Stimulated activated CD8-positive, alpha-beta memory T cell treated with anti-CD3 and anti-CD28 coated beads, Interleukin-7, amount 100 ng/mL, for 4 hours (primary cell): ENCODE data around the gene PTGR3.

Source experiments
- DNase-seq, 2 donors: peaks; one replicate each; pipeline ENCODE4 v3.0.0-alpha.2; 2020; ENCODE audit warnings: low read depth in 2 of 2

The PTGR3 gene, protein sequence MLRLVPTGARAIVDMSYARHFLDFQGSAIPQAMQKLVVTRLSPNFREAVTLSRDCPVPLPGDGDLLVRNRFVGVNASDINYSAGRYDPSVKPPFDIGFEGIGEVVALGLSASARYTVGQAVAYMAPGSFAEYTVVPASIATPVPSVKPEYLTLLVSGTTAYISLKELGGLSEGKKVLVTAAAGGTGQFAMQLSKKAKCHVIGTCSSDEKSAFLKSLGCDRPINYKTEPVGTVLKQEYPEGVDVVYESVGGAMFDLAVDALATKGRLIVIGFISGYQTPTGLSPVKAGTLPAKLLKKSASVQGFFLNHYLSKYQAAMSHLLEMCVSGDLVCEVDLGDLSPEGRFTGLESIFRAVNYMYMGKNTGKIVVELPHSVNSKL

DNA sequence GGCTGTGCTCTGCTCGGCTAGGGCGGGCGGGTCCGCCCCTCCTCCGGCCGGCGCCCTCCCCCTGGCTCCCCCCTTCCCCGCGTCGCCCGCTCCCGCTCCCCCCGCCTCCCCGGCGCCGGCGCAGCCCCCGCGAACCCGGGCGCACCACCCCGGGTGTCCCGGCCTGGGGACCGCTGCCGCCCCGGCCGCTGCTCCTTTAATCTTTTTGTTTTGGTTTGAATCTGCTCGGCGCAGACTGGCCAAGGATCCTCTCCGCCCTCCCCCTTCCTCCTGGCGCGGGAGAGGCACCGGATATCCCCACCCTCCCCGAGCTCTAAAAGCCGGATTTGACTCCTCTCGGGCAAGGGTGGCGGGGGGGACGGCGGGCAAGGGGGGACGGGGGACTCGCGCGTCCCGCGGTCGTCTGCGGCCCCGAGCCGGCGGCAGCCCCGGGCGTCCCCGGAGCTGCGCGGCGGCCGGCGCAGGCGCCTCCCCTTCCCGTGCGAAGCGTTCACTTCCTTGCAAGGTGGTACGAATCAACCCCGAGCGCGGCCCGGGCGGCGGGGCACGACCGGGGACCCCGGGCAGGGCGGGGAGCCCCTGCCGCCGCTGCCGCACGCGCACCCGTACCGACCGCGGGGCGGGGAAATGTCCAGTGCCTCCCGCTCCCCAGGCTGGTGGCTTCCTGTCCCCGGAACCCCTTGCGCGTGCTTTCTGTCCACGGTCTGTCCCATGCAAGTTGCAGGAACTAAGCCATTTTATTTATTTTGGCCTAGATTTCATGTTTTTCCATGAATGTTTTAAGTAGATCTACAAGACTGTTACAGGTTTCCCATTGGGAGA lies at the start of gene PTGR3:
TSS of gene PTGR3 (minus strand) at position 11 of the 822 bp plus-strand sequence. CDS start 81 bp downstream, outside the sequence.
- peak; percentile 46 to 63 for DNase-seq

DNA sequence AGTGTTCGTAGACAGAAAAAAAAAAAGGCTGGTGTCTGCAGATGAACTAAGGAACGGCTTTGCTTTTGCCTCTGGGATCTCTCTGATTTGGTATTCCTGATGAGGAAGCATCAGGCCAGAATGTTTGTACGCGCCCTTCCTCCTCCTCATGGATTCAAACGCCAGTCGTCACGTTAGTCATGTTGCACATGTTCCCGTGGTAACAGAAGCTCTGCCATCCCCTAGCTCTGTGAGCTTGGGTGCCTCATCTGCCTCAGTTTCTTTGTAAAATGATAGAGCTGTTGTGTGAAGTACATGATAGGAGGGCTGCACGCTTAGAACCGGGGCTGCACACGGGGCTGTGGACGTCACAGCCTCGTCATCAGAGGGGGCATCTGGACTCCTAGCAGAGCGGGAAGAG lies 48.7 kb upstream of the PTGR3 start:
- DNase-seq: no peak

DNA sequence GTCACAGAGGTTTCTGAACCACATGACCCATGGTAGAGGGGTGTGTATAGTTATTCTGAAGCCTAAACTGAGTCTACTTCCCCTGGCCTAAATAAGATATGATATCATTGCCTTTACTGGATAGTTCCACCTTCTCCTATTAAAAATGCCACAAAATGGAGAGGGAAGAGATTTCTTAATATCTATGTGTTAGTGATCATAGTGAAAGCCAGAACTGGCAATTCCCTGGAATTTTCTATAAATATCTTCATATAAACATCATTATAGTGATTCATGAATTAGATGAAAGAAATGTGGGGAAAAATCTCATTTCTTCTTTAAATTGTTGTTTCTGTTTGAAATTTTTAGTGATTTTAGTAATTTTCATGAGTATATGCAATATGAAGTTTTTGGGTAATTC lies 47.4 kb upstream of the PTGR3 start:
- no peak for DNase-seq

DNA sequence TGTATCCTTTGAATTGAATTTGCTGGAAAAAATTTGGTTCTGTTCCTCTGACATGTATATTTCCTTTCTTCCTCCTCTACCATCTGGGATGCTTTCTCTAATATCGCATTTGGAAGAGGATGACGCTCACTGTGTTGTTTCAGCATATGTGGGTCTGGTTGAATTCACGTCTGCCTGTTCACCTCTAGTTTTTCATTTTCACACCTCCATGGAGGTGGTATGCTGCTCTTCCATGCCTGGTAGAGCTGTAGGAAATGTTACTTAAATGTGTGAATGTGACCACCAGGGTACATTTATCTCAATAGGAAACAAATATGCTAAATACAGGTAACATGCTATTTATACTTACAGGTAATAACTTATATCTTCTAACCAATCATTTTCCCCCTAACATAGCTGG lies 46.2 kb upstream of the PTGR3 start:
- no peak for DNase-seq

DNA sequence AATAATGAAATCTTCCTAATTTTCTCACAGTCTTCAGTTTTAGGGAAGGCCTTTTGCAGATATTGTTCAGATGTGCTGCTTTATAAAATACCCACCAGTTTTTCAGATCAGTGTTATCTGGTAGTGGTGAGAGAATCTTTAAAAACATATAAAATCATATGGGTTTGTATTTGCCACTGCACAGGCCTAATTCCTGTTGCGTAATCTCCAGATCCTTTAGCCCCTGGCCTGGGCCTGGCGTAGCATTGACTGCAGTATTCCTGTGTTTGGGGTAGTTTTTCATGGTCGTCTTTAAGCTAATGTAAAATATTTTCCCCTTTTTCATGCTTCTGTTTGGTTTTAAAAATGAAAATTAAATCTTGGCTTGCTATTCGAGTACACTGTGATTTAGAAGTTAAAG lies 44.8 kb upstream of the PTGR3 start:
- no peak for DNase-seq

DNA sequence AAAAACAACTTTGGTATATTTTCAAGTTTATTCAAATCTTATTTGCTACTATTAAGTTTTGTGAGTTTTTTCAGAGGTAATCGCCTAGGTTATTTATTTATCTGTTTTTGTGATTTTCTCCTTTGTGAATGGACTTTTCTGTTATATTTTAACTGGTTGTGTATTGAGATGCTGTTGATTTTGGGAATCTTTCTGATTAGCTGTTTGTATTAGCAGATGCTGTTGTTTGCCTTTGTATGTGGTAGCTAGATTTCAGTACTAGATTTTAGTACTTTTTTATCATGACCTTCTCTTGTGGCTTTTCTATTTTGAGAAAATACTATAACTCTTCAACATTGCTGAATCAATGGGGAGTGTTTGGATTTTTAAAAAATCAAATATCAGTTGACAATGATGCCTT lies 44.1 kb upstream of the PTGR3 start:
- DNase-seq: no peak

DNA sequence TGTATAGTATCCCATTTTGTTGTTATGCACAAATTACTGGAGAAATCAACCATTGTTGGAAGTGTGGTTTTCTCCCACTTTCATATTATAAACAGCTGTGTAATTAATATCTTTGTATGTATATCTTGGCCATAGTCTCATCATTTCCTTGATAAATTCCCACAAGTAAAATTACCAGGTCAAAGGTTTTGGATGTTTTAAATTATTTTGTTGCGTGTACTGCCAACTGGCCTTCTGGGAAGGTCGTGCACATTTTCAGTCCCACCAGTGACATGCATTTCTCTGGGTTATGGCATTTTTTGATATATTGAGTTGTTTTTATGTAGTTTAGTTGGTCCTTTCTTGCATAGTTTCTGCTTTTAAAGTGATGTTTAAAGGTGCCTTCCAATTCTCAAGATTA lies 43.2 kb upstream of the PTGR3 start:
- DNase-seq: no peak

DNA sequence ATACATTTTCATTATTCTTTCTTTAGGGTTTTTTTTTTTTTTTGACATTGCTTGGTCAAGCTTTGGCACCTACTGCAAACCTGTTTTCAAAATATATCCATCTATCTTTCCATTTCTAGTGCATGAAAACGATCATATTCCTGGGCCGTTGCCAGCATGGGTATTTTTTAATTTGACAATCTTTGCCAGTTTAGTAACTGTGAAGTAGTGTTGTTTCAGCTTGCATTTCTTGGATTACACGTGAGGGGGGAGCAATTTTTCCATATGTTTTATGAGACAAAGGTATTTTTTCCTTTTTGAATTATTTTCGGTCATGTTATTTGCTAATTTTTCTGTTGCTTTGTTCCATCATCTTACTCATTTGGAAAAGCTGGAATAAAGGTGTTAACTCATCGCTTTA lies 42.5 kb upstream of the PTGR3 start:
- DNase-seq: no peak

DNA sequence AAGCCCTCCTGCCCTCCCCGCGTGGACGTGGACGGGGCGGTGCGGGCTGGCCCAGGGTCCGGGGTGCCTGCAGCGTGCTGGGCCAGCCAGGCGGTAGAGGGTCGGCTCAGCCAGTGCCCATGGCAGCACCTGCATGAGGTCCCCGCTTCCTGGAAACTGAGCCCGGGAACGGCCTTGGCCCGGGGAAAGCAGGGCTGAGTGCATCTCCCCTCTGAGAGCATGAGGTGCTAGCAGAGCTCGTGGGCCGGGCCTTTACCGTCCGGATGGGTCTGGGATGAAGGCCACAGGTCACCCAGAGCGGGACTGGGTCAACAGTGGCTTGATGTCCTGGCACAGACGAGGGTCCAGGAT lies 41.5 kb upstream of the PTGR3 start:
- DNase-seq: no peak

DNA sequence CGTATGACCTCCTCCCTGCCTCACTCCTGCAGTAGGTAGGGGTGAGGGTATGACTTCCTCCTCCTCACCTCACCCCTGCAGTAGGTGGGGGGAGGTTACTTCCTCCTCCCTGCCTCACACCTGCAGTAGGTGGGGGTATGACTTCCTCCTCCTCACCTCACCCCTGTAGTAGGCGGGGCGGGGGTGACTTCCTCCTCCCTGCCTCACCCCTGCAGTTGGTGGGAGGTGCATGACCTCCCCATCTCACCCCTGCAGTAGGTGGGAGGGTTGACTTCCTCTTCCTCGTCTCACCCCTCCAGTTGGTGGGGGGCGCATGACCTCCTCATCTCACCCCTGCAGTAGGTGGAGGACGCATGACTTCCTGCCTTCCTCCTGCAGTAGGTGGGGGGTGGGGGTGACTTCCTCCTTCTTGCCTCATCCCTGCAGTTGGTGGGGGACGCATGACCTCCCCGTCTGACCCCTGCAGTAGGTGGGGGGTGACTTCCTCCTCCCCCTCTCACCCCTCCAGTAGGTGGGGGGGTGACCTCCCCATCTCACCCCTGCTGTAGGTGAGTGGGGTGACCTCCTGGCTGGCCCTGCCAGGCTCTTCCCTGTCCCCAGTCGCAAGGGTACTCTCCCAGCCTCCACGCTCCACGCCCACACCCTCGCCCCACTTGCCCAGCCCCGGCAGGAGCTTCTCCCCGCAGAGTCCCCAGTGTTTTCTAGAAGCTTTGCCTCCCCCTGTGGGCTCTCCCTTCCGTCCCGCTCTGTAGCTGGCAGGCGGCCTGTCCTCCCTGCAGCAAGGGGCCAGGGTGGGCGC lies 40.9 kb upstream of the PTGR3 start:
- no peak for DNase-seq

DNA sequence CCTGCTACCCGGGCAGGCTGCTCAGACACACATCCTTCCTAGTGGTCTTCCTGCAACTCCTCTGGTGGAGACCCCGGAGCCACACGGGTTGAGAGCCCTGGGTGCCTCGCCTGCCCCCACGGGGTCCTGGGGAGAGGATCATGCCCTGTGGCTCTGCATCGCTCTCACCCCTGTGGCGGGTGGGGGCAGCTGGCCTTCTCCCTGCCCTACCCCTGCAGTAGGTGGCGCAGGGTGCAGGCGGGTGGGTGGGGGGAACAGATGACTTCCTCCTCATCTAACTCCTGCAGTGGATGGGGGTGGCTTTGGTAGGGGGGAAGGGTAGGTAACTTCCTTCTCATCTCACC lies 40.2 kb upstream of the PTGR3 start:
- no peak for DNase-seq

DNA sequence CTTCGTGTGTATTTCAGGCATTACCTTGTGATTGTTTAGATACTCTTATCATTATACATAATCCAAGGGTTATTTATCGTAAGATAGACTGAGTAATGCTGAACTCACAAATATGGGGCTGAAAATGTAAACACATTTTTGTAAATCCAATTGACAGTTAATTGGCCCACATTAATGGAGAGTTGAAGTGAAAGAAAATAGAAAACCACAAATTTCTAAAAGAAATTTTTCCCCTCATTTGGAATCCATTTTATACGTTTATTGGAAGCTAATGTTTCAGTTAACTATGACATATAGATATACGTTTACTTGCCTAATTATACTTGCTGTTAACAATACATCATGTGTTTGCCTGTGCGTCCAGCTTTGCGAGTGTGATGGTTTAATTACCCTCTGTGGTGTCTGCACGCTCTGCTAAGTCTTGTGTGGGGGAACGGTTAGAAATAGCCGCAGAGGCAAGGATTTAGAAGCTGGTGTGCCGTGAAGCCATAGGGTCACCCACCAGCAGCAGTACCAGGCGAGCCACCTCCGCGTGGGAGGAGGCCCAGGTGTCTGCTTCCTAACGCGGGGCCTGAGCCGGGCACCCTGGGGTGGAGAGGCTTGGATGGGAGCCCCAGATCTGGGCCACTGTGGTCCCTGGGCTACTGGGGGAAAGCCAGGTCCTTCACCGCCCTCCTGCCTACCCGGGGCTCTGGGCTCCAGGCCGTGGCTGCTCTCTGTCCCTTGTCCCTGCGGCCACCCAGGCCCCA lies 39.7 kb upstream of the PTGR3 start:
- no peak for DNase-seq

DNA sequence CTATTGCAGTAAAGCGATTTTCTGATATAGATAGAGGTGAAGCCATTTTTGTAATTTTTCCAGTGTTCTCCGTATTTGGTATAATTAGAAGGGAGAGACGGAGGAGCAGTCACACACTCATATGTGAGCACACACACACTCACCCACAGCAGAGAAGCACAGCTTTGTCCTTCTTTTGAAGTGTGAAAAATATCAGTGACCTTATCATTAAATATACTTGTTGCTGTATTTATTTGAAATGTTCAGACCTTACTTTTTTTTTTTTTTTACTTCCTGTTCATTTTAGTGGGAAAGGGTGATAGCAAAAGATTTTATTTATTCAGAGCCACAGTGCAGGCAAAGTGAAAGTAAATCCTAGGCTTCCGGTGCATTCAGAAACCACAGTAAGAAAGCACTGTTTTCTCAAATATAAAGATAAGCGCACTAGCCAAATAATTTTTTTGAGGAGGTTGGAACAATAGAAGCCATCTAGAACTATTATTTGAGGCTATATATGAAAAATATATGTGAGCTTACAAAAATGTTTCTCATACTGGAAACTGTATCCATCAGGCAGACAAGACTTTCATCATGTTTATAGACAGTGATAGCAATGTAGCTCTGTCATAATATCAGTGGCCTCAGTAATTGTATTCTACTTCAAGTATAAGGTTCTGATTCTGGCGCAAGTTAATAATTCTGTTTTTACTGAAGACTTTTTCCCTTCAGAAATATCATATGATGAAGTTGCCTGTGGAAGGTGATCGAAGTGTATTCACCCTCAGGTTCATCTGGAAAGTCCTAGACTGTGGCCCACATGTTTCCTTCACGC lies 38.9 kb upstream of the PTGR3 start:
- no peak for DNase-seq

DNA sequence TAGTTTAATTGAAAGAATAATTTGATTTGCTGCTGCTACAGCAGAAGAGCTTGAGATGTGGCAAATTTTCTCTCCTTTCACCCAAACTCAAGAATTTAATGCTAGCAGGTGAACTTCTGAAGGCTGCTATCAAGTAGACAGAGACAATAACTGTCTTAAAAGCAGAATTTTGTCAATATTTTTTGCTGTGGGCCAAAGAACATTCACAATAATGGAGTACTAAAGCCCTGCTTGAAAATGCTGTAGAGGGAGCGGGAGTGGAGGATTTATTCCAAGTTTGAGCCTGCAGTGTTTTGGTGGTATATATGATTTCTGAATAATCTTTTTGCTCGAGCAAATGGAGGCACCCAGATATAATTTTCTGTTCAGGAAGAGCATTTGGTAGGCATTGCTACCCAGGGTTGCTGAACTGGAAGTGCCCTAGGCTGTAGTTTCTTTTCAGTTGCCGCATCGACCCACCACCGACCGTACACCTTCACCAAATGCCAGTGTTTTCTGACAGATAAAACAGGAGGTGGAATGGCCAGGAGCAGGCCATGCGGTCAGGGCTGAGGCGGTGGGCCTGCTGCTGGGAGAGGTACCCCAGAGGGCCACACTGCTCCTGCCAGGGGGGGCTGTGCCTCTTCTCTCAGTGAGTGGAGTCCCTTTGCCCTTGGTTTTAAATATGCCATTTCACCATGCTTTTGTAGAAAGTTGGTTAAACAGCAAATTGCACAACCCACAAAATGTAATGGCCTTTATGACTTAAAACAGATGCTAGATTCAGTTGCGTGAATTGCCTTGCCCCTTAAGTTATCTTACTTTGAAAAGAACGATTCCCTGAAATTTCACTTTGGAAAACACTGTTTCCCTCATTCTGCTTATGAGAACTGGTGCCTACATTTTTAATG lies 38.0 kb upstream of the PTGR3 start:
- DNase-seq: no peak

DNA sequence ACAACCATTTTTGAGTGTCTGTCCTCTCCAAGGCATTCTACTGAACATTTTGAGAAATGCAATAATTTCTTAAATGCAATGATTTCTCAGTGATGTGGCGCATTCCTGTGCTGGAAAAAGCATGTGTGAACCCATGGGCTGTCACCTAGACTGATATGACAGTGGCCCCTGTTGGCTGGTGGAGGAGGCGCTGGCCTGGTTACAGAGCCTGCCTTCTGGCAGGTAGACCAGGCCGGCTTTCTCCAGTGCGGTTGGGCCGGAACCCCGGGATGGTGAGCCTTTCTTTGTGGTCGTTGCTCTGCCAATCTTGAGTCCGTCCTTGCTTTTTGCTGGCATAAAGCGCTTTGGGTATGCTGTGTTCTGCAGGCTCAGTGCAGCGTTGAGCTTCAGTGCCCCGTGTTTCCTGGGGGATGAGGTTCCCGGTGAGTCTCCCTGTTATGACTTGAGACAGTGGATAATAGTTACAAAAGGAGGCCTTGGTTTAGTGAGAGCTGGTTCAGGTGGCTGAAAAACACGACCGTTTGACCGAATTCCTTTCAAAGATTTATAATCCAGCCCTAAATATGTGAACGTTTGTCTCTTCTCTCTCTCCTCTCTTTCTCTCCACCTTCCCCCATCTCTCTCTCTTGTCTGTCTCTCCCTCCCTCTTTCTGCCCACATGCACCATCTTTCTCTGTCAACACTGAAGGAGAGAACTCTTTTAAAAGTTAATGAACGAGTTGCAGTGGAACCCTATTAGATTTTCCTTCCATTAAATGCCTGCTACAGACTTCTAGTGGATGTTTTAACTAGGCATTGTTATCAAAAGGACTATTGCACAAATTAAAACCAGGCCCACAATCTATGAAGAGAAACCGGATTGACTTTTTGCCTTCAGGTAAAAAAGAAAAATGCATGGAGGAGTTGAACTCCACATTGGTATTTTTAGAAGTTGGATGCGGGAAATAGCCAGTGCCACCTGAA lies 35.7 kb upstream of the PTGR3 start:
- DNase-seq: no peak

DNA sequence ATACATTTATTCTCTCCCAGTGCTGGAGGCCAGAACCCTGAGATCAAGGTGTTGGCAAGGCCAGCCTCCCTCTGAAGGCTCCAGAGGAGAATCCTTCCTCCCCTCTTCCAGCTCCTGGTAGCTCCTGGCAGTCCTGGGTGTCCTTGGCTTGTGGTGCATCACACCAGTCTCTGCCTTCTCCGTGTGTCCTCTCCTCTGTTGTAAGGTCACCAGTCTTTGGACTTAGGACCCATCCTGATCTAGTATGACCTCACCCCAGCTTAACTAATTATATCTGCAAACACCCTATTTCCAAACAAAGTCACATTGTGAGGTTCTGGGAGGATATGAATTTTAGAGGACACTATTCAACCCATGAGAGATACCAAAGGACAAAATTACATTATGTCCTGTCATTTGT lies 32.8 kb upstream of the PTGR3 start:
- DNase-seq: no peak

DNA sequence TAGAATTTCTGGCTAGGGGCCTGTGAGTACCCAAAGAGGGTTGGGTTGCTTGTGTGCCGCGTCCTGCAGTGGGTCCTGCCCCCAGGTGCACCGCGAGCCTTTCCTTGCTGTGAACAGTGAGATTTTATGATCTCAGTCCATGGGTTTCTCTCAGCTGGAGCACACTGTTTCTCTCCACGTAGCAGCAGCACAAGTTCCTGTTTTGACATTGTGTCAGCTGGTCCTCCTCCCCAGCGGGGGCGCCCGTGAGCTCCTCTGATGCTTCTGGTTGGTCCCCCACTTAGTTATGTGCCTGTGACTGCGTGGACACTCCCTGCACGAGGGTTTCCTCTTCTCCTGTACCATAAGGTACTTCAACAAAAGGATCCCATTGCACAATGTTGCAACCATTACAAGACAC lies 31.5 kb upstream of the PTGR3 start:
- DNase-seq: no peak

DNA sequence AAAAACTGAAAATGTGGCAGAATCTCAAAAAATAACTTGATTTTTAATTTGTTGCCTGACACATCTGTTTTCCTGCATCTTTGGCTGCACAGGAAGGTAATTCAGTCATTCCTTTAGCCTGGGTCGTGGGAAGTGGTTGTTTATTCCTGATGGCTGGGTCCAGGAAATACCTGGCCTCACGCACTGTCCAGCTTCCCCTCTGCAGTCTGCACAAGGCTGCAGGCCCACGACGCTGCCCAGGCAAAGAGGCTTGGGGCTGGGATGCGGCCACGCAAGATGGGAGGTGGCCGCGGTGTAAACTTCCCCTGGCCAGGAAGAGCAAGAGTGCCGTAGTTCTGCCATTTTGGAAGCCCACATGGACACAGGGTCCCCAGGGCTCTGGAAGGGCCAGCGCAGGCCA lies 29.8 kb upstream of the PTGR3 start:
- no peak for DNase-seq

DNA sequence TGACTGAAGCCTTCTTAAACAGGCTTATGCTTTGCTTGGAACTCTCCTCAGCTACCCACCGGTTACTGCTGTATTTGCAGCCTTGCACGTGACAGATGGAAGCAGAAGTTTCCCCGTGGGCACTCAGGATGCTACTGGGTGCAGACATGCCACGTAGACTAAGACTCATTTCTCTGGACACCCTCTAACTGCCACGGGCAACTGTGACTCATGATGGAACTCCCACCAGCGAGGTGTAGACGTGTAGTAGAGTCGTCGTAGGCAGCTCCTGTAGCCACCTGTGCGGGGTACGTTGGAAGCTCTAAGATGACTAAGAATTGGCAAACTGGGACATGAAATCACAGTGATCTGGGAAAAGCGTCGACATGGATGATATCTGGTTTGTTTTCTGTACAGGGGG lies 29.2 kb upstream of the PTGR3 start:
- DNase-seq: no peak
